ENCODE data around the gene ERICH6.

The ERICH6 gene

DNA sequence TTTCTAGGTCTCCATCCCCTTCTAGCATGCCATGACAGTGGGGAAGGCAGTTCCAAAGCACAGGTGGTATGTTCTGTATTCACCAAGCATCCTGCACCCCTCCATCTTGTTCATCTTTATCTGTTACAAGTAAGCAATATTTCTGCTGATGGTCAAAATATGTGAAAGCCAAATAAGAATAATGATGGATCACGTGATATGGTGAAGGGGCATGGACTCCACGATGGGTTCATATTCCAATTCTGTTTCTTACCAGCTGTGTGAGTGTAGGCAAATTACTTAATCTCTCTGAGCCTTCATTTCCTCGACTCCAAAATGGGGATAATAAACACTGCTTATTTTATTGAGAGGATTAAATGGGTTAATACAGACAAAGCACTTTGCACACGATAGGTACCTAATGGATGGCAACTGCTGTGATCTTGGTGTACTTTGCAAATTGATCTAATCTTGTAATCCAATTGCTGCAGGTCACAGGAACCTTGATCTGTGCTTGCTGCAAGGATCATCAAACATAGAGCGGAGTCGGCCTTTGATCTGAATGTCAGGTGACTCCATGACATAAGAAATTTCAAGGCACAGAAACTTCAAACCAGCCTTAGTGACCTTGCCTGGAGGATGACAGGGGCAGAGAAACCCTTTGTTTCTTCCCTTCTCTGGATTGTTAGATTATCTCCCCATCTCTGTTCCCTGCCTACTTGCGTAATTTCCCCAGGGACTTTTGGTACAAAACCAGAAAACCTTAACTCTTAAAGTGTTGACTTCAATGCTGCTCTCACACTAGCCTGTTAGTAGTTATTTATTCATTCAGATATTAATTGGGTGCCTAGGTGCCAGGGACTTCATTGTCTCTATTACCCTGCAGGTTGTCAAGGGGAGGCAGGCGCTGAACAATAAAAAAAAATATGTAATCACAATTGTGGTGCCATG, 33.4 kb upstream of the ERICH6 start:
- no peak for DNase-seq

GRCh38 chr3:150736316-150736719, 32.6 kb upstream of the ERICH6 start:
- no peak for DNase-seq

DNA sequence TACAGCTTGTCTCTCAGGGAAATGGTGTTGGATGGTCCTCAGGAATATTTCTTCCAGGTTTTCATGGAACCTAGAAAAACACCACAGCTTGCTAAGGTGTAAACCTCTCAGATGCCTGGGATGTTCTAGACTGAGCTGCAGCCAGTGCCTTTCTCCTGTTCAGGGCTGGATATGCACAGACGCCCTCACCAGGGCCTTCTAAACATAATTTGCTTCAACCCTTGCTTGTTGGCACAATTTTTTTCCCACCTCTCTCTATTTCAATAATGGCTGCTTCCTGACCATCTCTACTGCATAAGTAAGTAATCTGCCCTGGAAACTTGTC, 31.0 kb upstream of the ERICH6 start:
- DNase-seq, result no peak

GRCh38 chr3:150733936-150734794, 30.4 kb upstream of the ERICH6 start:
- no peak for DNase-seq

GRCh38 chr3:150733373-150733935, 29.7 kb upstream of the ERICH6 start:
- no peak for DNase-seq

- no peak for DNase-seq
These were observed 26.1 kb upstream of the ERICH6 start for GRCh38 chr3:150729682-150730360.

DNA sequence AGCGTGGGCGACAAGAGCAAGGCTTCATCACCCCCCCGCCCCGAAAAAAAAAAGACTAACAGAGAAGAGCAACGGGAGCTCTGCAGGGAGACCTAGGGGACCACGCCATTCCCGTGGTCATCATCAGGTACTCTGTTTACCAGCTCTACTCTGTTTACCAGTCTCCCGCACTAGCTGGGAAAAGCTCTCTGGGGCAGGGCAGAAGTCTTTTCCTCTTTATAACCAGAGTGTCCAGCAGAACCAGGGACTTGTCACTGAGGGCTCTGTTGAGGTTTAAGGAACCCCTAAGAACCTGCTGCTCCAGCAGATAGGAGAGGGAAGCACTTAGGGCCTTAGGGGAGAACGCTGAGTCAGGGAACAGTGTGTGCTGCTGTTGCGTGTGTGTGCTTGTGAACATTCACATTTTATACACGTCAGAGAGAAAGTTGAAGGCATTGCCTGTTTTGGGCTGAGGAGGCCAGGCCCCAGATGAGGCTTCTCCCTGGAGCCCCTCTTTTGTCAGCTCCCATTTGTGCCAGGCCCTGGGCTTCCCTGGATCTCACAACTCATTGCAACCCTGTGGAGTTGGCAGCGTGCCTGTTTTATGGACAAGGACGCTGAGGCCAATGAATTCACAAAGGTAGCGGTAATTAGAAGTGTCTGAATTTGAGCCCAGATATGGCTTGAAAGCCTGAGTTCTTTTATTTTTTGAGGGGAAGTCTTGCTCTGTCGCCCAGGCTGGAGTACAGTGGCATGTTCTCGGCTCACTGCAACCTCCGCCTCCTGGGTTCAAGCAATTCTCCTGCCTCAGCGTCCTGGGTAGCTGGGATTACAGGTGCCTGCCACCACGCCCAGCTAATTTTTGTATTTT, 24.2 kb upstream of the ERICH6 start:
- no peak for DNase-seq

DNA sequence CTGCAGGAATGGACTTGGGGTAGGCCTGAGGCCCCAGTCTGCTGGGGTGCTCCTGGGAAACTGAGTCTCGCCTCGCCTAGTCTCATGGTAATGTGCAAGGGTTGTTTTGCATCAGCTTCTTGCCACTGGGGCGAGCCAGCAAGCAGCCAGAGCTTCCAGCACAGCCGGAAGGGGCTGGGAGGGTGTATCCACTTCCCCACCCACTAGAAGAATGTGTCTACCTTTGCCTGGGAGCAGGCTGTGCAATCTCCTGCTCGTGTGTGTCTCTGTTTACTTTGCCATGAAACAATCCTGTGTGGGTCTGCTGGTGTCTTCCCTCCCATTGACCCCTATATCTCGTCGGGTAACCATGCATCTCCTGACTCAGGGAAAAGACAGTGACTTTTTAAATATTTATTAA, 21.8 kb upstream of the ERICH6 start:
- no peak for DNase-seq

GRCh38 chr3:150723946-150724345, 20.2 kb upstream of the ERICH6 start:
- no peak for DNase-seq

DNA sequence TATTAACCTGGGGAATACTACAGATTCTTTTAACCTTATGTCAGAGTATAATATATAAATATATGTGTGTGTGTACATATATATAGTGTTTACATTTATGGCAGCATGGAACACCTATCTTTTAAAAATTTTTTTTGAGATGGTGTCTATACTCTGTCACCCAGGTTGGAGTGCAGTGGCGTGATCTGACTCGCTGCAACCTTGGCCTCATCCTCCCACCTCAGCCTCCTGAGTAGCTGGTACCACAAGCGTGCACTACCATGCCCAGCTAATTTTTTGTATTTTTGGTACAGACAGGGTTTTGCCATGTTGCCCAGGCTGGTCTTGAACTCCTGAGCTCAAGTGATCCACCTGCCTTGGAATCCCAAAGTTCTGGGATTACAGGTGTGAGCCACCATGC, 18.5 kb upstream of the ERICH6 start:
- DNase-seq, result no peak

- DNase-seq, result peak; percentile 55
These were observed 17.8 kb upstream of the ERICH6 start for GRCh38 chr3:150721285-150722130.

DNA sequence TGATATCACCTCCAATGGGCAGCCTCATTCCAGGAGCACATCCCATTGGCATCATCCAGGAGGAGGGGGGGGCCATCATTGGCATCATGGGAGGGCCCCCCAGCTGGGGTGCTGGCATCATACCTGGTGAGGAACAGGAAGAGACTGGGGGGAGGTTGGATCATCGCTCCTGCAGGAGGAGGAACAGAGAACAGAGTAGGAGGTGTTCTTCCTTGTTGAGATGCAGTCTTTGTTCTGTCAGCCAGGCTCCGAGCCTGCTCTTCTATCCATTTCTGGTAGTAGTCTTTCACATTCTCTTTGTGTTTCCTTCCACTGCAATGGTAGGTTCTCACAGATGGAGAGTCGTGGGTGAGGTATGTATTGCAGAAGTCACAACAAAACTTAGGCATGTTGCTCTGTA, 16.7 kb upstream of the ERICH6 start:
- no peak for DNase-seq

DNA sequence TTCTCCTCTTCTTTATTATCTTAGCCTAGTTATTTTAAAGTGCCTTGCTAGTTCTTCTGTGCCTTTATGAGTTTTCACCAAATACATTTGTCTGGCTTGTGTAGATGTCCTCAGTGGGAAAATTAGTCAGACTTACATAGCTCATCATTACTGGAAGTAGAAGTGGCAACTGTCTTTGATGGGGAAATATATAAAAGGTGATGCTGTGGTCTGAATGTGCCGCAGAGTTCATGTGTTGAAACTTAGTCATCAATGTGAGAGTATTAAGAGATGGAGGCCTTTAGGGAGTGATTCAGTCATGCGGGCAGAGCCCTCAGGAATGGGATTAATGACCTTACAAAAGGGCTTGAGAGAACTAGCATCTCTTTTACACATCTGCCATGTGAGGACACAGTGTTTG, 6.4 kb upstream of the ERICH6 start:
- no peak for DNase-seq

- no peak for DNase-seq
These were observed 393 bp downstream of the ERICH6 start for GRCh38 chr3:150703299-150703755.

DNA sequence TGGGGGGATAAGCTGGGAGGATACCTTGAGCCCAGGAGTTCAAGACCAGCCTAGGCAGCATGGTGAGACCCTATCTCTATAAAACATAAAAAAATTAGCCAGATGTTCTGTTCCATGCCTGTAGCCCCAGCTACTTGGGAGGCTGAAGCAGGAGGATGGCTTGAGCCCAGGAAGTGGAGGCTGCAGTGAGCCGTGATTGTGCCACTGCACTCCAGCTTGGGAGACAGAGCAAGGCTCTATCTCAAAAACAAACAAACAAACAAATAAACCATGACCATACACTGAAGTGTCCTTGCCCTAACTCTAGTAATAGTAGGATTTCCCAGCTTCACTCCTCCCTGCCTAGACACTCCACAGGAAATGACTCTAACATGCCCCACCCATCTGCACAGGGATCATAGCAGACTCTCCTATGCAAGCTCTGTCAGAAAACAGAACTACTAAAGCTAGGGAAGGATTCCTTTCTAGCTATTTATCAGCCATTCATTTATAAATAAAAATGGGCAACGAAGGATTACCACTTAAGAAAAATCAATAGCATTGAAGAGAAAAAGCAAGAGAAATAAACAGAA, 4.6 kb downstream of the ERICH6 start:
- no peak for DNase-seq

GRCh38 chr3:150697646-150698045, 6.1 kb downstream of the ERICH6 start:
- no peak for DNase-seq

GRCh38 chr3:150691414-150692040, 12.2 kb downstream of the ERICH6 start:
- no peak for DNase-seq

- DNase-seq, result no peak
These were observed 16.1 kb downstream of the ERICH6 start for GRCh38 chr3:150687613-150688012.

DNA sequence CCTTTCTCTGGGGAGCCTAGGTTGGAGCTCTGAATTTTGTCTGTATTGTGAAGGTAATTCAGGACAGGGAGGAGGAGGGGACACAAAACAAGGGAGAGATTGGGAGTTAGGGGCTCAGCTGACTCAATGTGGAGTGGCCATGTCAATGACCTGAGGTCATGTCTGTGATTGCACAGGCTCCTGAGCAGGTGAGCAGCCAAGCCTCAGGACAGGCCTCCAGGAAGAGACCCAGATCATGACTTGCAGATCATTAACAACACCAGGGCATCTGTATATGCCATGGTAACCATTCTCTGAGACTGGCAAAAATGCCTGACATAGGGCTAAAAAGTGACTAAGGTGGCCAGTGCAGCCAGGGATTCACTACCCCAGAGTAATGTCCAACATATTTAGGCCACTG, 20.9 kb downstream of the ERICH6 start:
- no peak for DNase-seq

GRCh38 chr3:150682279-150682678, 21.4 kb downstream of the ERICH6 start:
- DNase-seq, result no peak
